ENCODE data around the gene CTBP1.

- TF ChIP-seq TAF1 (IDR thresholded peaks at IDR 0.05; ENCODE audit: low read depth, low read length), result no peak
- TF ChIP-seq POLR2A (IDR thresholded peaks at IDR 0.05; ENCODE audit: low read depth, low read length), result no peak
- no peak for TF ChIP-seq POLR2AphosphoS5 (IDR thresholded peaks at IDR 0.05; ENCODE audit: low read depth, low read length)
- TF ChIP-seq PAX5 (IDR thresholded peaks at IDR 0.05; ENCODE audit: insufficient read depth, low read length, severe bottlenecking), result no peak
Observed at GRCh38 chr4:1164956-1165545, 83.9 kb downstream of the CTBP1 start.

All from GM12891 (cell line).